Panc1 (cell line): ENCODE data around the gene WNK3. TPM values are rescaled to one million over a fixed set of nuclear protein-coding genes. Genes with fewer than 3 reads are reported as not detected.
"Not testable (repeated sequence)": the region's sequence is repeated elsewhere in the genome, so short reads cannot be mapped to it uniquely, and the experiment has no call there.

Experiments used
- ATAC-seq: fragments of 200-7000 bp; cut with Tn5 transposase; 2 replicates; pipeline ENCODE4 v1.9.1; 2020; ENCODE audit warnings: mild to moderate bottlenecking, moderate library complexity
- BruUV-seq: library from RNA; stranded (reverse); fragments of 400-500 nt; replicated peaks from 2 replicates; lab custom pipeline; 2021; lab: Mats Ljungman, UMichigan
- CTCF ChIA-PET: fragments of 300-600 bp; sonication (Branson Sonifier 250); formaldehyde crosslinking; loops from one replicate; lab custom pipeline; 2022; ENCODE audit warnings: antibody characterized with exemption; lab: Charles Lee
- POLR2A ChIA-PET: fragments of 300-600 bp; sonication (Branson Sonifier 250); formaldehyde crosslinking; loops from one replicate; lab custom pipeline; 2022; ENCODE audit warnings: antibody characterized with exemption; lab: Charles Lee
- DNase-seq: peaks from one replicate; pipeline ENCODE4 v3.0.0-alpha.2; 2010; ENCODE audit warnings: low read depth, low spot score
- H3K27ac ChIP-seq: 2 replicates; pipeline ENCODE4 v1.5.1; 2011; ENCODE audit warnings: mild to moderate bottlenecking, low read length, inconsistent platforms
- H3K27me3 ChIP-seq: fragments of 200-500 bp; sonication (Bioruptor generic); 2 replicates; pipeline ENCODE4 v1.6.0; 2014; ENCODE audit warnings: low read length, inconsistent platforms; ENCODE audit not compliant: control insufficient read depth, insufficient read depth
- H3K36me3 ChIP-seq: fragments of 200-500 bp; sonication (Bioruptor generic); 2 replicates; pipeline ENCODE4 v1.5.1; 2014; ENCODE audit warnings: inconsistent platforms, mild to moderate bottlenecking, low read length, moderate library complexity; ENCODE audit not compliant: control insufficient read depth, insufficient read depth
- H3K4me1 ChIP-seq: 2 replicates; pipeline ENCODE4 v1.5.1; 2011; ENCODE audit warnings: inconsistent platforms, mild to moderate bottlenecking, low read length, moderate library complexity; ENCODE audit not compliant: control insufficient read depth, insufficient read depth
- H3K4me3 ChIP-seq, 2 experiments: 2 replicates each; pipeline ENCODE4 v1.5.1; 2011 to 2012; ENCODE audit warnings: low read depth in 2 of 2, low read length in 2 of 2, mild to moderate bottlenecking in 2 of 2, inconsistent platforms in 1 of 2, moderate library complexity in 1 of 2
- H3K9me3 ChIP-seq: fragments of 200-500 bp; sonication (Bioruptor generic); 2 replicates; pipeline ENCODE4 v1.5.1; 2014; ENCODE audit warnings: low read depth, mild to moderate bottlenecking, inconsistent platforms, low read length, moderate library complexity; ENCODE audit not compliant: control insufficient read depth, insufficient read depth
- CTCF ChIP-seq: fragments of 450-650 bp; IDR thresholded peaks from 2 replicates; pipeline ENCODE4 v1.5.1; 2017; ENCODE audit warnings: mild to moderate bottlenecking
- POLR2AphosphoS5 ChIP-seq: IDR thresholded peaks from 2 replicates; pipeline ENCODE4 v1.6.1; 2012; ENCODE audit warnings: mild to moderate bottlenecking, low read depth, low read length, moderate library complexity
- REST ChIP-seq, 2 experiments: IDR thresholded peaks; 2 replicates each; pipeline ENCODE4 v1.6.1; 2011 to 2012; ENCODE audit warnings: low read depth in 2 of 2, control low read depth in 1 of 2, low read length in 1 of 2, mild to moderate bottlenecking in 1 of 2, moderate library complexity in 1 of 2; ENCODE audit not compliant: insufficient read depth in 1 of 2
- SIN3A ChIP-seq: IDR thresholded peaks from 2 replicates; pipeline ENCODE4 v1.6.1; 2012; ENCODE audit warnings: low read depth, mild to moderate bottlenecking, low read length, moderate library complexity, borderline replicate concordance; ENCODE audit not compliant: insufficient read depth
- TCF7L2 ChIP-seq: IDR thresholded peaks from 2 replicates; pipeline ENCODE4 v1.6.1; 2011; ENCODE audit warnings: mild to moderate bottlenecking, low read depth, low read length, inconsistent platforms
- in situ Hi-C: cut with HindIII; loops from 2 replicates; pipeline ENCODE4 v1.10.0; 2016; ENCODE audit warnings: low sequenced_read_pairs, low pct_unique_long_range_greater_than_20kb
- intact Hi-C: fragments of 100-400 bp; cut with micrococcal nuclease; formaldehyde crosslinking; loops from one replicate; pipeline ENCODE4 v1.10.0; 2022; ENCODE audit not compliant: unreplicated experiment
- total RNA-seq: library from RNA; stranded (reverse); gene quantifications from one replicate; pipeline ENCODE4 v1.2.1, GENCODE V29; 2021; ENCODE audit not compliant: unreplicated experiment

The WNK3 gene
- total RNA-seq, 1 experiment from 2014 or later = not detected

- H3K4me3 ChIP-seq = no peak overlapping the region
- no peaks in the 10 kb centered on the region for H3K4me1 ChIP-seq
- H3K9me3 ChIP-seq = no peaks in the 10 kb centered on the region
- no peaks in the 10 kb centered on the region for H3K27me3 ChIP-seq
- ATAC-seq (no peak), DNase-seq (no peak)
- H3K36me3 ChIP-seq = no peaks in the 10 kb centered on the region
- H3K27ac ChIP-seq = no peak overlapping the region
- intact Hi-C loops = no loop called here
- POLR2A ChIA-PET = no interaction called here
- no TSS peak for BruUV-seq
- in situ Hi-C loops = no loop called here
- TF ChIP-seq SIN3A (no peak), TCF7L2 (no peak), REST (IDR thresholded peaks at IDR 0.05; ENCODE audit: insufficient read depth in 1 of 2, low read depth in 2 of 2, low read length in 1 of 2) (no peak), CTCF (no peak), POLR2AphosphoS5 (no peak)
- CTCF ChIA-PET = no interaction called here
Observed at GRCh38 chrX:54397113-54397512, 39.3 kb upstream of the WNK3 start.

GRCh38 chrX:54386314-54386713, 28.5 kb upstream of the WNK3 start:
- DNase-seq = no peak
- Histone ChIP-seq H3K9me3 (no peaks in the 10 kb centered on the region), H3K27ac (no peak overlapping the region), H3K27me3 (no peaks in the 10 kb centered on the region), H3K4me3 (no peak overlapping the region), H3K36me3 (no peaks in the 10 kb centered on the region), H3K4me1 (no peaks in the 10 kb centered on the region)
- TF ChIP-seq CTCF (no peak), TCF7L2 (no peak), SIN3A (no peak), POLR2AphosphoS5 (no peak), REST (IDR thresholded peaks at IDR 0.05; ENCODE audit: insufficient read depth in 1 of 2, low read depth in 2 of 2, low read length in 1 of 2) (no peak)
- POLR2A ChIA-PET = no interaction called here
- no TSS peak for BruUV-seq
- in situ Hi-C loops (no loop called here), intact Hi-C loops (no loop called here)
- ATAC-seq = no peak
- CTCF ChIA-PET = no interaction called here

GRCh38 chrX:54384661-54385060, 26.8 kb upstream of the WNK3 start:
- H3K9me3 ChIP-seq, H3K4me3 ChIP-seq, DNase-seq, H3K4me1 ChIP-seq, H3K36me3 ChIP-seq, H3K27ac ChIP-seq, intact Hi-C loops, ATAC-seq, in situ Hi-C loops, H3K27me3 ChIP-seq, BruUV-seq, POLR2A ChIA-PET: not testable (repeated sequence)
- CTCF ChIA-PET = interaction anchor here (0.7 kb wide), 1 partner anchor 63 kb away, joined by 8 read pairs; no protein-coding TSS in a partner anchor
